ENCODE data around the gene G0S2. TPM values are rescaled to one million over a fixed set of nuclear protein-coding genes. Genes with fewer than 3 reads are reported as not detected.

G0S2 gene
- total and polyA plus RNA-seq, 9 of the 15 experiments (the other 6 are each of a cell fraction or from before 2014, with no cell fraction given) = 0.18 to 65.6 (median 11.4) TPM

- TF ChIP-seq SIX5 (IDR thresholded peaks at IDR 0.05; ENCODE audit: borderline replicate concordance in 1 of 2, insufficient read depth in 1 of 2, low read depth in 1 of 2, low read length in 2 of 2) (no peak), COPS2 (conservative IDR thresholded peaks at IDR 0.05) (no peak), ZMIZ1 (IDR thresholded peaks at IDR 0.05; ENCODE audit: low read depth in 2 of 2, low read length in 2 of 2) (0 out of 4 replicates have a peak, but pooled peaks of 1 of the 2 experiments have one; percentile 20), RBFOX2 (IDR thresholded peaks at IDR 0.05; ENCODE audit: low read depth, low read length) (peak; percentile 42), SMARCB1 (IDR thresholded peaks at IDR 0.05; ENCODE audit: insufficient read length, low read depth) (no peak), ZNF274 (IDR thresholded peaks at IDR 0.05; ENCODE audit: borderline replicate concordance, low read depth, low read length) (no peak), ZNF584 (CRISPR knock-in tag; IDR thresholded peaks at IDR 0.05; ENCODE audit: low read depth) (peak; percentile 93), THRA (IDR thresholded peaks at IDR 0.05) (no peak), DACH1 (IDR thresholded peaks at IDR 0.05; ENCODE audit: partially characterized antibody) (no peak), CEBPZ (IDR thresholded peaks at IDR 0.05; ENCODE audit: borderline replicate concordance, low read depth, low read length) (no peak), VEZF1 (CRISPR knock-in tag; IDR thresholded peaks at IDR 0.05) (peak; percentile 78), HMBOX1 (IDR thresholded peaks at IDR 0.05) (peak; percentile 30; the same call in 1 of the 2 replicates), SIN3B (IDR thresholded peaks at IDR 0.05; ENCODE audit: low read depth) (no peak), NCOA1 (IDR thresholded peaks at IDR 0.05; ENCODE audit: low read depth) (0 out of 2 replicates have a peak, but pooled peaks have one; percentile 17)
Measured at GRCh38 chr1:209673631-209674417, 1.4 kb upstream of the G0S2 start (continued).

Data from K562 (cell line).